Measurements from ENCODE around the gene TPI1. TPM values are rescaled to one million over a fixed set of nuclear protein-coding genes. Genes with fewer than 3 reads are reported as not detected.
"Not testable (repeated sequence)": the region's sequence is repeated elsewhere in the genome, so short reads cannot be mapped to it uniquely, and the experiment has no call there.

TPI1 gene
- total RNA-seq, 1 experiment from 2014 or later, result 1,141 TPM

DNA sequence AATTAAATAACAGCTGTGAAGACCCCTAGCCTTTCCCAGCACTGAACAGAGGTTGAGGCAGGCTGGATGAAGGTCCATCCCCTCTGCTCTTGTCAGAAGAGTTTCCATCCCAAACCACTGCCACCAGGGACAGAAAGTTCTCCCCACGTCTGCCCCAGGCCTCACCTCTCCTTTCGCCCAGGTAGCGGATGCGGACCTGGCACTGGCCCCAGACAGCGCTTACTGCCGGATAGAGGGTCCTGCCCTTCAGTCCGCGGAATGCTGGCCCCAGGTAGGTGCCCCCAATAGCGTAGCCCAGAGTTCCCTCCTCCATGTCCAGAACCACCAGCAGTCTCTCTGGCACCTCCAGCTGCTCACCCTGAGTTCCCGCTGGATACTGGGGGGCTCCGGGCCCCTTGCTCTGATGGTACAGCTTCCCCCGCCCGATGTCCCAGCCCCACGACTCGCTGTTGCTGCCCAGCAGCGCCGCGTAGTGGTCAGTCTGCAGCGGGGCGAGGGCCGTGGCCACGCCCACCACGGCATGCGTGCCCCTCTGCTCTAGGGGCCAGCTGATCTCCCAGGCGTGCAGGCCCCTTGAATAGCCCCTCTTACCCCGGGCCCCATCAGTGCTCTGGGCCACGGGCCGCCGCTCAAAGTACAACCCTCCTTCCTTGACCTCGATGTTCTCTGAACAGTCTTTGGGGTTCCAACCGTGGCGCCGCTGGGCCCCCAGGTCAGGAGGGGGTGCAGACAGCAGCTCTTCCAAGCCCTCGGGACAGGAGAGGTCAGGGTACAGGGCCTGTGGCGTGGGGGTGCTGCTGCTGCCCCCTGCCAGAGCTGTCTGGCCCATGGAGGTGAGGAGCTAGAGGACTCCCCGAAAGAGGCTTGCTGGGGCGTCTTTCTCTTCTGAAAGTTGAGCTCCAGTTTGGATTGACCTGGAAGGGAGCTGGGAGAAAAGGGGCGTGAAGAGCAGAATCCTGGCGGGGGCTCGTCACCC, 5.0 kb downstream of the TPI1 start:
- peaks cover 11% of the 10 kb centered on the region for H3K36me3 ChIP-seq (ENCODE audit: control insufficient read depth, insufficient read depth, low read length)
- H3K4me1 ChIP-seq, result peaks cover 26% of the 10 kb centered on the region
- intact Hi-C loops (cut with micrococcal nuclease; ENCODE audit: unreplicated experiment), result loop anchor here (1.0 kb wide), 4 partner anchors 14 to 65 kb away; partner anchors contain the start of gene LRRC23
- TF ChIP-seq, protein P1, sequence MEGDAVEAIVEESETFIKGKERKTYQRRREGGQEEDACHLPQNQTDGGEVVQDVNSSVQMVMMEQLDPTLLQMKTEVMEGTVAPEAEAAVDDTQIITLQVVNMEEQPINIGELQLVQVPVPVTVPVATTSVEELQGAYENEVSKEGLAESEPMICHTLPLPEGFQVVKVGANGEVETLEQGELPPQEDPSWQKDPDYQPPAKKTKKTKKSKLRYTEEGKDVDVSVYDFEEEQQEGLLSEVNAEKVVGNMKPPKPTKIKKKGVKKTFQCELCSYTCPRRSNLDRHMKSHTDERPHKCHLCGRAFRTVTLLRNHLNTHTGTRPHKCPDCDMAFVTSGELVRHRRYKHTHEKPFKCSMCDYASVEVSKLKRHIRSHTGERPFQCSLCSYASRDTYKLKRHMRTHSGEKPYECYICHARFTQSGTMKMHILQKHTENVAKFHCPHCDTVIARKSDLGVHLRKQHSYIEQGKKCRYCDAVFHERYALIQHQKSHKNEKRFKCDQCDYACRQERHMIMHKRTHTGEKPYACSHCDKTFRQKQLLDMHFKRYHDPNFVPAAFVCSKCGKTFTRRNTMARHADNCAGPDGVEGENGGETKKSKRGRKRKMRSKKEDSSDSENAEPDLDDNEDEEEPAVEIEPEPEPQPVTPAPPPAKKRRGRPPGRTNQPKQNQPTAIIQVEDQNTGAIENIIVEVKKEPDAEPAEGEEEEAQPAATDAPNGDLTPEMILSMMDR (IDR thresholded peaks at IDR 0.05; ENCODE audit: insufficient read depth in 1 of 2, low read depth in 1 of 2, low read length in 1 of 2, severe bottlenecking in 1 of 2, unreplicated experiment in 1 of 2), result peak; percentile 97 to 99
- Mint-ChIP-seq H3K27me3 (ENCODE audit: insufficient read depth, unreplicated experiment) (no peaks in the 10 kb centered on the region), H3K27ac (ENCODE audit: unreplicated experiment) (peak overlapping the region; percentile 95), H3K36me3 (ENCODE audit: insufficient read depth, unreplicated experiment) (peaks cover 91% of the 10 kb centered on the region), H3K4me1 (ENCODE audit: low read depth, unreplicated experiment) (peaks cover 47% of the 10 kb centered on the region), H3K9me3 (ENCODE audit: unreplicated experiment) (no peaks in the 10 kb centered on the region), H3K4me3 (ENCODE audit: unreplicated experiment) (peak overlapping the region; percentile 98)
- POLR2A ChIA-PET, result interaction anchor here (0.5 to 3.7 kb wide), 18 partner anchors 10 to 338 kb away, joined by 3 to 56 read pairs (median 5); partner anchors contain the start of genes C12orf57, CDCA3, COPS7A and MLF2
- H3K27me3 ChIP-seq (replicated peaks; ENCODE audit: control insufficient read depth, insufficient read depth, low read length), result no peaks in the 10 kb centered on the region
- TSS peak; percentile 76 for BruUV-seq (replicated peaks)
- peak; percentile 89 to 96 for DNase-seq
- peak overlapping the region; percentile 89 for H3K4me3 ChIP-seq (ENCODE audit: low read depth, low read length)
- no peaks in the 10 kb centered on the region for H3K9me3 ChIP-seq
- CTCF ChIA-PET, result interaction anchor here (0.5 to 3.5 kb wide), 32 partner anchors 9 to 1168 kb away, joined by 3 to 87 read pairs (median 6); partner anchors contain the start of genes C12orf57, CDCA3, COPS7A and ENO2

DNA sequence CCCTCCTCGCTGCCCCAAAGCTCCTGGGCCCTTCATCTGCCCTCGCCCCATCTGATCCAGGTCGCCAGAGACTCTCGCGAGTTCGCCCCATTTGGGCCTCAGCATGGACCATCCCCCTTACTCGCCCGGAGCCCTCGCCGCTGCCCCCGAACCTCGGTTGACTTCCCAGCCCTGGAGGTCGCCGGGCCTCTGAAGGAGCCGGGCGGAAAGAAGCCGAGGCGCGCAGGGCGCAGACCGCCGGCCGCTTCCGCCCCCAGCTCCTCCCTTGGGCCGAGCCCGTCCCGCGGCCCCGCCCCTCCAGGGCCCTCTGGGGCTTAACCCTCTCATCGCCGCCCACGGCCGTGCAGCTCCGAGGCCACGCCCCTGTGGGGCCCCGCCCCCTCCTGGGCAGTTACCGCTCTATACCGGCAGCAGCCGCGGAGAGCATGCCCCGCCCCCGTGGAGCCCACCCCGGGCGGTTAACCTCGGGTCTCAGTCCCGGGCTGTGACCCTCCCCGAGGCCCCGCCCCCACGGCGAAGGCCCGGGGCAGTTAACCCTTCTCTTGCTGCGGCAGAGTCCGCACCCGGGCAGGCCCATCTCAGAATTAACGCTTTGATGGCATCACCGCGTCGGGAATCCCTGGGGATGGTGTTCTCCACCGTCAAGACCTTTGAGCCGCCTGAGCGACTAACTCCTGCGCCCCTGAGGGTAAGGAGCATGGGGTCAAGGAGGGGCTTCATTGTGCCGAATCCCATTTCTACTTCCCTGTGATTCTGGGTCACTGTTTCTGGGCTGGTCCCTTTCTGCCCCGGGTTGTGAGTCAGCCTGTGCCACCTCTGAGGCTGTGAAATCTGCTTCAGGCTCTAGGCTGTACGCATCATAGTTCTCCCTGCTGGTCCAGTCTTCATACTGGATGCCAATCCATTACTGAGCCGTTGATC, 6.0 kb downstream of the TPI1 start, which contains the start of gene SPSB2:
SPSB2 (minus strand) TSS at position 210 of the 921 bp plus-strand sequence. CDS start 402 bp downstream, outside the sequence.
- Mint-ChIP-seq H3K36me3 (ENCODE audit: insufficient read depth, unreplicated experiment) (peaks cover 86% of the 10 kb centered on the region), H3K4me3 (ENCODE audit: unreplicated experiment) (peak within 1 kb of the TSS; percentile 98)
- intact Hi-C loops (cut with micrococcal nuclease; ENCODE audit: unreplicated experiment), result loop anchor here (1.0 kb wide), 4 partner anchors 13 to 64 kb away; partner anchors contain the start of gene LRRC23

DNA sequence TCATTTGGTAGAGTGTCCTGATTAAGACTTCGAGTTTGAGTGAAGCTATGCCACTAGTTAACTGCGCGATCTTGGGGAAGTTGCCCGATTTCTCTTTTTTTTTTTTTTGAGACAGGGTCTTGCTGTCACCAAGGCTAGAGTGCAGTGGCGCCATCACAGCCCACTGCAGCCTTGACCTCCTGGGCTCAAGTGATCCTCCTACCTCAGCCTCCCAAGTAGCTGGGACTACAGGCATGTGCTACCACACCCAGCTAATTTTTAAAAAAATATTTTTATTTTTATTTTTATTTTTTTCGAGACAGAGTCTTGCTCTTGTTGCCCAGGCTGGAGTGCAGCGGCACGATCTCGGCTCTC, 6.7 kb downstream of the TPI1 start:
- H3K9me3 Mint-ChIP-seq (ENCODE audit: unreplicated experiment); H3K9me3 ChIP-seq; H3K36me3 ChIP-seq (ENCODE audit: control insufficient read depth, insufficient read depth, low read length); intact Hi-C loops (cut with micrococcal nuclease; ENCODE audit: unreplicated experiment); DNase-seq; BruUV-seq (replicated peaks); H3K27me3 Mint-ChIP-seq (ENCODE audit: insufficient read depth, unreplicated experiment); H3K27me3 ChIP-seq (replicated peaks; ENCODE audit: control insufficient read depth, insufficient read depth, low read length): not testable (repeated sequence)
- ChIA-PET CTCF (interaction anchor here (0.6 to 3.5 kb wide), 4 partner anchors 18 to 88 kb away, joined by 4 to 87 read pairs (median 42); partner anchors contain the start of genes CDCA3 and USP5), POLR2A (interaction anchor here (0.5 to 3.4 kb wide), 2 partner anchors 17 to 384 kb away, joined by 4 to 56 read pairs; no protein-coding TSS in a partner anchor)
- Mint-ChIP-seq H3K36me3 (ENCODE audit: insufficient read depth, unreplicated experiment) (peaks cover 83% of the 10 kb centered on the region), H3K4me3 (ENCODE audit: unreplicated experiment) (peak overlapping the region; percentile 98), H3K4me1 (ENCODE audit: low read depth, unreplicated experiment) (peaks cover 40% of the 10 kb centered on the region), H3K27ac (ENCODE audit: unreplicated experiment) (peak overlapping the region; percentile 95)
- H3K4me1 ChIP-seq, result peaks cover 21% of the 10 kb centered on the region
- H3K4me3 ChIP-seq (ENCODE audit: low read depth, low read length), result peak overlapping the region; percentile 89

More for the DNA sequence above, 6.0 kb downstream of the TPI1 start, which contains the start of gene SPSB2:
- peak; percentile 100 for DNase-seq
- peaks cover 7% of the 10 kb centered on the region for H3K36me3 ChIP-seq (ENCODE audit: control insufficient read depth, insufficient read depth, low read length)
- no peaks in the 10 kb centered on the region for H3K9me3 ChIP-seq
- no peaks in the 10 kb centered on the region for H3K27me3 Mint-ChIP-seq (ENCODE audit: insufficient read depth, unreplicated experiment)
- TF ChIP-seq, protein P1 (IDR thresholded peaks at IDR 0.05; ENCODE audit: insufficient read depth in 1 of 2, low read depth in 1 of 2, low read length in 1 of 2, severe bottlenecking in 1 of 2, unreplicated experiment in 1 of 2), result no peak
- no TSS peak for BruUV-seq (replicated peaks)
- ChIA-PET CTCF (interaction anchor here (0.6 to 3.5 kb wide), 30 partner anchors 8 to 316 kb away, joined by 3 to 87 read pairs (median 7); partner anchors contain the start of genes C12orf57, CDCA3, COPS7A and ENO2), POLR2A (interaction anchor here (0.5 to 3.7 kb wide), 16 partner anchors 9 to 184 kb away, joined by 3 to 56 read pairs (median 6); partner anchors contain the start of genes C12orf57, CDCA3, COPS7A and MLF2)
- peaks cover 26% of the 10 kb centered on the region for H3K4me1 ChIP-seq
- H3K27me3 ChIP-seq (replicated peaks; ENCODE audit: control insufficient read depth, insufficient read depth, low read length), result no peaks in the 10 kb centered on the region
- H3K4me3 ChIP-seq (ENCODE audit: low read depth, low read length), result peak within 1 kb of the TSS; percentile 89
- no peaks in the 10 kb centered on the region for H3K9me3 Mint-ChIP-seq (ENCODE audit: unreplicated experiment)
- peaks cover 47% of the 10 kb centered on the region for H3K4me1 Mint-ChIP-seq (ENCODE audit: low read depth, unreplicated experiment)
- H3K27ac Mint-ChIP-seq (ENCODE audit: unreplicated experiment), result peak within 1 kb of the TSS; percentile 95

DNA sequence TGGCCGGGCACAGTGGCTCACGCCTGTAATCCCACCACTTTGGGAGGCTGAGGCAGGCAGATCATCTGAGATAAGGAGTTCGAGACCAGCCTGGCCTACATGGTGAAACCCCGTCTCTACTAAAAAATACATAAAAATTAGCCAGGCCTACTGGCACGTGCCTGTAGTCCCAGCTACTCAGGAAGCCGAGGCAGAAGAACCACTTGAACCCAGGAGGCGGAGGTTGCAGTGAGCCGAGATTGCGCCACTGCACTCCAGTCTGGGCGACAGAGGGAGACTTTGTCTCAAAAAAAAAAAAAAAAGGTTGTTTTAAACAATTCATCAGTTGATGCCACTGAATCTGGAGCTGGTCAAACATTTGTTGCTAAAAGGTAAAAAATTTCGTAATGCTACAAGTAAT, 12.5 kb downstream of the TPI1 start:
- H3K4me3 ChIP-seq (ENCODE audit: low read depth, low read length); H3K27me3 Mint-ChIP-seq (ENCODE audit: insufficient read depth, unreplicated experiment); DNase-seq; H3K27me3 ChIP-seq (replicated peaks; ENCODE audit: control insufficient read depth, insufficient read depth, low read length); H3K4me3 Mint-ChIP-seq (ENCODE audit: unreplicated experiment); H3K9me3 Mint-ChIP-seq (ENCODE audit: unreplicated experiment); intact Hi-C loops (cut with micrococcal nuclease; ENCODE audit: unreplicated experiment); H3K9me3 ChIP-seq; H3K36me3 ChIP-seq (ENCODE audit: control insufficient read depth, insufficient read depth, low read length): not testable (repeated sequence)
- H3K36me3 Mint-ChIP-seq (ENCODE audit: insufficient read depth, unreplicated experiment), result peaks cover 71% of the 10 kb centered on the region
- CTCF ChIA-PET, result interaction anchor here (0.6 to 1.6 kb wide), 4 partner anchors 11 to 186 kb away, joined by 3 to 8 read pairs (median 5); no protein-coding TSS in a partner anchor
- H3K27ac Mint-ChIP-seq (ENCODE audit: unreplicated experiment), result peak overlapping the region; percentile 88
- H3K4me1 ChIP-seq, result peaks cover 23% of the 10 kb centered on the region
- POLR2A ChIA-PET, result interaction anchor here (0.9 to 1.3 kb wide), 2 partner anchors 28 to 190 kb away, joined by 3 to 7 read pairs; partner anchors contain the start of genes CDCA3, USP5 and ZNF384
- peaks cover 12% of the 10 kb centered on the region for H3K4me1 Mint-ChIP-seq (ENCODE audit: low read depth, unreplicated experiment)
- TSS peak; percentile 73 for BruUV-seq (replicated peaks)
